ENCODE measurements around the gene CD300LB.
"Not testable (repeated sequence)": the region's sequence is repeated elsewhere in the genome, so short reads cannot be mapped to it uniquely, and the experiment has no call there.

Gene CD300LB

DNA sequence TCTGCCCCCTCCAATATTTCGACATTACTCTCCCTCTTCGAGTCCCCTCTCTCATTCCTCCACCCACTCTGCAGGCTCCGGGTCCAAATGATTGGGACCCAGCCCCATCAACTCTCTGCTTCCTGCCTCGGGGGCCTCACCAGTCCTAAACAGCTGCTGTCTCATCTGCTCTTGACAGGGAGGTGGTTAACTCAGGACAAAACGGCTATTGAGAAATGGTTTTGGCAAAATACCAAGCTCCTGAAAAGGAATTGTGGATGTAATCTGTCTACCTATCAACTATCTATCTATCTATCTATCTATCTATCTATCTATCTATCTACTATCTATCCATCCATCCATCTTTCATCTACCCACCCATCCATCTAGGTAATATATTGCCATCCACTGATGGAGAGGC lies 33.9 kb upstream of the CD300LB start:
- no peak overlapping the region for H3K27ac ChIP-seq
- H3K27me3 ChIP-seq (replicated peaks), result no peaks in the 10 kb centered on the region
- H3K4me3 ChIP-seq (ENCODE audit: low read depth, low read length), result no peak overlapping the region
- in situ Hi-C loops (cut with HindIII; ENCODE audit: low pct_ligation_motif_present, low sequenced_read_pairs), result no loop called here
- TF ChIP-seq, protein P1, sequence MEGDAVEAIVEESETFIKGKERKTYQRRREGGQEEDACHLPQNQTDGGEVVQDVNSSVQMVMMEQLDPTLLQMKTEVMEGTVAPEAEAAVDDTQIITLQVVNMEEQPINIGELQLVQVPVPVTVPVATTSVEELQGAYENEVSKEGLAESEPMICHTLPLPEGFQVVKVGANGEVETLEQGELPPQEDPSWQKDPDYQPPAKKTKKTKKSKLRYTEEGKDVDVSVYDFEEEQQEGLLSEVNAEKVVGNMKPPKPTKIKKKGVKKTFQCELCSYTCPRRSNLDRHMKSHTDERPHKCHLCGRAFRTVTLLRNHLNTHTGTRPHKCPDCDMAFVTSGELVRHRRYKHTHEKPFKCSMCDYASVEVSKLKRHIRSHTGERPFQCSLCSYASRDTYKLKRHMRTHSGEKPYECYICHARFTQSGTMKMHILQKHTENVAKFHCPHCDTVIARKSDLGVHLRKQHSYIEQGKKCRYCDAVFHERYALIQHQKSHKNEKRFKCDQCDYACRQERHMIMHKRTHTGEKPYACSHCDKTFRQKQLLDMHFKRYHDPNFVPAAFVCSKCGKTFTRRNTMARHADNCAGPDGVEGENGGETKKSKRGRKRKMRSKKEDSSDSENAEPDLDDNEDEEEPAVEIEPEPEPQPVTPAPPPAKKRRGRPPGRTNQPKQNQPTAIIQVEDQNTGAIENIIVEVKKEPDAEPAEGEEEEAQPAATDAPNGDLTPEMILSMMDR (IDR thresholded peaks at IDR 0.05; ENCODE audit: low read depth, low read length, missing control alignments), result no peak
- no peak for DNase-seq
- no peaks in the 10 kb centered on the region for H3K36me3 ChIP-seq (replicated peaks)

DNA sequence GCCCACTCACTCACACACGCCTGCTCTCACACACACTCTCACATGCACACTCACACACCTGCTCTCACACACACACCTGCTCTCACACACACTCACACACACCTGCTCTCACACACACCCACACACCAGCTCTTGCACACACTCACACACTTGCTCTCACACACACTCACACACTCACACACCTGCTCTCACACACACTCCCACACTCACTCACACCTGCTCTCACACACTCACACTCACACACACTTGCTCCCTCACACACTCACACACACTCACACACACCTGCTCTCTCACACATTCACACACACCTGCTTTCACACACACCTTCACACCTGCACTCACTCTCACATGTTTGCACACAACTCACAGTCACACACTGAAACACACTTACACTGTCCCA lies 32.1 kb upstream of the CD300LB start:
- DNase-seq, result no peak
- H3K4me3 ChIP-seq (ENCODE audit: low read depth, low read length), result no peak overlapping the region
- in situ Hi-C loops (cut with HindIII; ENCODE audit: low pct_ligation_motif_present, low sequenced_read_pairs), result no loop called here
- TF ChIP-seq, protein P1 (IDR thresholded peaks at IDR 0.05; ENCODE audit: low read depth, low read length, missing control alignments), result no peak
- no peaks in the 10 kb centered on the region for H3K27me3 ChIP-seq (replicated peaks)
- H3K27ac ChIP-seq, result no peak overlapping the region
- no peaks in the 10 kb centered on the region for H3K36me3 ChIP-seq (replicated peaks)

DNA sequence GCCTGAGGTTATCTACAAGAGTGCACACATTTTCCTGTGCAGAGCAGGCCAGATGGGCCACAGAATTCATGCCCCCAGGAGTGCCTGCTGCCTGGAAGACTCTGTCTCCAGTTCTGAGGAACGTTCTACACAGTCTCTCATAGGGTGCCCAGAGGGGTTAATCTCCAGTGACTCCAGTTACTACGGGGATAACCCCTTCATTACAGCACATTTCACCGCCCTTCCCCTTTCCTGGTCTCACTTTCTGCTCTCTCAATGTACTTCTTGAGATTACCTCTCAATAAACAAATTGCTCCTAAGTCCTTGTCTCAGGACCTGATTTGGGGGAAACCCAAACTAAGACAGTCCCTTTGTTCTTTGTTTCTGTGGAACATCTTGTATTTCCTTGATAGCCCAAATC lies 30.3 kb upstream of the CD300LB start:
- no peaks in the 10 kb centered on the region for H3K27me3 ChIP-seq (replicated peaks)
- no peak overlapping the region for H3K27ac ChIP-seq
- no peak overlapping the region for H3K4me3 ChIP-seq (ENCODE audit: low read depth, low read length)
- TF ChIP-seq, protein P1 (IDR thresholded peaks at IDR 0.05; ENCODE audit: low read depth, low read length, missing control alignments), result no peak
- H3K36me3 ChIP-seq (replicated peaks), result no peaks in the 10 kb centered on the region
- DNase-seq, result no peak
- in situ Hi-C loops (cut with HindIII; ENCODE audit: low pct_ligation_motif_present, low sequenced_read_pairs), result no loop called here

DNA sequence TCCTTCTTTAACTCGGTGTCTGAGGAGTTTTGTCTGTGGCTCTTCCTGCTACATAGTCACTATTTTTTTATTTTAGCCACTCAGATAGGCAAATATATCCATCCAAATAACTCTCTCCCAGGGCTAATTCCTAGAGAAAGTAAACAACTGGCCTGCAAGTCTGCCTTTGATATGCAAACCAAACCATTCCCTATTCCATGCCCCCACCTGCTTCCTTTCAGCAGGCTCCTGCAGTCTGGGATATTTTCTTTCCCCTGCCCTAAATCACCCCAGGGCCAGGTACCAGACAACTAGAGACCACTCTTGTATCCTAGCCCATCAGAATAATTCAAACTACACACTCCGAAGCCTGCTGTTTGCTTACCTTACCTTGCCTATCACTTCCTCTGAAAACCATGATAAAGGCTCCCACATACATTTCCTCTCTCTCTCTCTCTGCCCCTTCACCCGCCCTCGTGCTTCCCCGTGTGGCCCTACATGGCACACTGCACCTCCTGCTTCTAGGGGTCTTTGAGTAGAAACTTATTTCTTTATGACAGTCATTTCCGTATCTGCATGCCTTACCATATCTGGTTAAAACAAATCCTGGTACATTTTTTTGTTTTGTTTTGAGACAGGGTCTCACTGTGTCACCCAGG lies 27.7 kb upstream of the CD300LB start:
- DNase-seq, result no peak
- Histone ChIP-seq H3K27ac (no peak overlapping the region), H3K36me3 (replicated peaks) (no peaks in the 10 kb centered on the region), H3K4me3 (ENCODE audit: low read depth, low read length) (no peak overlapping the region), H3K27me3 (replicated peaks) (no peaks in the 10 kb centered on the region)
- TF ChIP-seq, protein P1 (IDR thresholded peaks at IDR 0.05; ENCODE audit: low read depth, low read length, missing control alignments), result no peak
- in situ Hi-C loops (cut with HindIII; ENCODE audit: low pct_ligation_motif_present, low sequenced_read_pairs), result no loop called here

DNA sequence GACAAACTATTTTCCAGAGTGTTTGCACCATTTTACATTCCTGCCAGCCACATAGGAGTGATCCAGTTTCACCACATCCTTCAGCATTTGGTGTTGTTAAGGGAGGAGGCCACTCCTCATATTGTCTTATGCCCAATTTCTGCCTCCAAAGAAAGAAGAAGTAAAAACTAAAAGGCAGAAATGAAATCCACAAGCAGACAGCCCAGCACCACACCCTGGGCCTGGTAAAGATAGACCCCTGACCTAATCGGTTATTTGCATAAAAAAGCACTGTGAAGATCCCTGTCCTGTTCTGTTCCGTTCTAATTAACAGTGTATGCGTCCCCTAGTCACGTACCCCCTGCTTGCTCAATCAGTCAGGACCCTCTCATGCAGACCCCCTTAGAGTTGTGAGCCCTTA lies 27.1 kb upstream of the CD300LB start:
- DNase-seq; H3K27me3 ChIP-seq (replicated peaks); H3K4me3 ChIP-seq (ENCODE audit: low read depth, low read length); in situ Hi-C loops (cut with HindIII; ENCODE audit: low pct_ligation_motif_present, low sequenced_read_pairs); H3K36me3 ChIP-seq (replicated peaks); H3K27ac ChIP-seq: not testable (repeated sequence)

DNA sequence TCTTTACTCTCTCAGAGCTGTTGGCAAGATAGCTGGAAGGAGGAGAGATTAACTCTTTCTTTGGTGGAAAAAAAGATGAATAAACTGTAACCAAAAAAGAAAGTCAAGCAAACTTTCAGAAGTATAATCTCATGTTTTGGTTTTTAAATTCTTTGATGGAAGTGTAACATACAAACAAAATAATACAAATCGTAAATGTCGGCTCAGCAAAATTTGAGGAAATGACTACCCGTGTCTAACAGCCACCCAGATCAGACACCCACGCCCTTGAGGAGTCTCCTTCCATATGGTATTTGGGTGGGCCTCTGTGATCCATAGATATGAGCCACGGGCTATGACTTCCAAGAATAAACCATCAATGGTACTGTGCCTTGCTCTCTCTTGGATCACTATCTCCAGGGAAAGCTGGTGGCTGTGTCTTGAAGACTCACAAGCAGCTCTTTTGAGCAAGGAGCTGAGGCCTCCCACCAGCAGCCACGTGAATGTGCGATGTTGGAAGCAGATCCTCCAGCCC lies 24.2 kb upstream of the CD300LB start:
- Histone ChIP-seq H3K4me3 (ENCODE audit: low read depth, low read length) (no peak overlapping the region), H3K27me3 (replicated peaks) (no peaks in the 10 kb centered on the region), H3K36me3 (replicated peaks) (no peaks in the 10 kb centered on the region), H3K27ac (no peak overlapping the region)
- TF ChIP-seq, protein P1 (IDR thresholded peaks at IDR 0.05; ENCODE audit: low read depth, low read length, missing control alignments), result no peak
- no peak for DNase-seq
- in situ Hi-C loops (cut with HindIII; ENCODE audit: low pct_ligation_motif_present, low sequenced_read_pairs), result no loop called here

Data from brain microvascular endothelial cell (primary cell).